ENCODE measurements around the gene RDH16.
"Not testable (repeated sequence)": the region's sequence is repeated elsewhere in the genome, so short reads cannot be mapped to it uniquely, and the experiment has no call there.

Gene RDH16

DNA sequence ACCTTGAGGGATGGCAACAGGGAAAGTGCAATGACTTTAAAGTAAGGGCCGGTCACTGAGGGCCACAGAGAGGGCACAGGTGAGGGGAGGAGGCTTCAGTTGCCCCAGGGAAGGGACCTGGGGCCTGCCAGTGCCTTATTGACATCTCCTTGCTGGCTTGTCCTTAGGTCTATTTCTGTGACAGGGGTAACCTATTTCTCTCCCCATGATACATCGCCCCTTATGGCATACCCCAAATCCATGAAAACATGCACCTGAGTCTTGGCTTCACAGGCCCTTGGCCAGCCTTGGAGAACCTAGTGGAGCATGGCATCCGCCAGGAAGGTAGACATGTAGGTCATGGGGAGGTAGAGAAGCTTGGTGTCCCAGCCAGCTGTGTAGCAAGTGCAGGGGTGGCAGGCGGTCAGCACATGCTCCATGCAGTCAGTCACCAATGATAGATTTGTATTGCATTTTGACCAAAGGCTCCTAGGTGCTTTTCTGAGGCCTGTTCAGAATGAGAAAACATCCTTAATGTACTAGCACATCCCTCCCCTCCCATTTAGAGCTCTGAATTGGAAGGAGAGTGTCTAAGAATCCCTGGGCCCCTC is 23.6 kb upstream of the RDH16 start:
- TF ChIP-seq, protein P1, sequence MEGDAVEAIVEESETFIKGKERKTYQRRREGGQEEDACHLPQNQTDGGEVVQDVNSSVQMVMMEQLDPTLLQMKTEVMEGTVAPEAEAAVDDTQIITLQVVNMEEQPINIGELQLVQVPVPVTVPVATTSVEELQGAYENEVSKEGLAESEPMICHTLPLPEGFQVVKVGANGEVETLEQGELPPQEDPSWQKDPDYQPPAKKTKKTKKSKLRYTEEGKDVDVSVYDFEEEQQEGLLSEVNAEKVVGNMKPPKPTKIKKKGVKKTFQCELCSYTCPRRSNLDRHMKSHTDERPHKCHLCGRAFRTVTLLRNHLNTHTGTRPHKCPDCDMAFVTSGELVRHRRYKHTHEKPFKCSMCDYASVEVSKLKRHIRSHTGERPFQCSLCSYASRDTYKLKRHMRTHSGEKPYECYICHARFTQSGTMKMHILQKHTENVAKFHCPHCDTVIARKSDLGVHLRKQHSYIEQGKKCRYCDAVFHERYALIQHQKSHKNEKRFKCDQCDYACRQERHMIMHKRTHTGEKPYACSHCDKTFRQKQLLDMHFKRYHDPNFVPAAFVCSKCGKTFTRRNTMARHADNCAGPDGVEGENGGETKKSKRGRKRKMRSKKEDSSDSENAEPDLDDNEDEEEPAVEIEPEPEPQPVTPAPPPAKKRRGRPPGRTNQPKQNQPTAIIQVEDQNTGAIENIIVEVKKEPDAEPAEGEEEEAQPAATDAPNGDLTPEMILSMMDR (IDR thresholded peaks at IDR 0.05; ENCODE audit: low read depth, low read length, missing control alignments), result no peak
- H3K4me3 ChIP-seq (ENCODE audit: low read depth, low read length), result no peak overlapping the region
- in situ Hi-C loops (cut with HindIII; ENCODE audit: low sequenced_read_pairs), result no loop called here
- DNase-seq (ENCODE audit: low read depth), result no peak

DNA sequence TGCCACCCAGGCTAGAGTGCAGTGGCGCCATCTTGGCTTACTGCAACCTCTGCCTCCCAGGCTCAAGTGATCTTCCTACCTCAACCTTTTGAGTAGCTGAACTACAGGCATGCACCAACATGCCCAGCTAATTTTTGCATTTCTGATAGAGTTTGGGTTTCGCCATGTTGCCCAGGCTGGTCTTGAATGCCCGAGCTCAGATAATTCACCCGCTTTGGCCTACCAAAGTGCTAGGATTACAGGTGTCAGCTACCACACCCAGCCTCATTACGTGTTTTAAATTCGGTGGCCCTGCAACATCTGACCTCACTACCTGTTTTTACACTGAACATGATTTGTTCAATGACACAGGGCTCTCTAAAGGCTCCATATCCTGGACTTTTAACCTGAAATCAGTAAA is 22.9 kb upstream of the RDH16 start:
- H3K4me3 ChIP-seq (ENCODE audit: low read depth, low read length), result no peak overlapping the region
- in situ Hi-C loops (cut with HindIII; ENCODE audit: low sequenced_read_pairs), result no loop called here
- TF ChIP-seq, protein P1 (IDR thresholded peaks at IDR 0.05; ENCODE audit: low read depth, low read length, missing control alignments), result no peak
- no peak for DNase-seq (ENCODE audit: low read depth)

DNA sequence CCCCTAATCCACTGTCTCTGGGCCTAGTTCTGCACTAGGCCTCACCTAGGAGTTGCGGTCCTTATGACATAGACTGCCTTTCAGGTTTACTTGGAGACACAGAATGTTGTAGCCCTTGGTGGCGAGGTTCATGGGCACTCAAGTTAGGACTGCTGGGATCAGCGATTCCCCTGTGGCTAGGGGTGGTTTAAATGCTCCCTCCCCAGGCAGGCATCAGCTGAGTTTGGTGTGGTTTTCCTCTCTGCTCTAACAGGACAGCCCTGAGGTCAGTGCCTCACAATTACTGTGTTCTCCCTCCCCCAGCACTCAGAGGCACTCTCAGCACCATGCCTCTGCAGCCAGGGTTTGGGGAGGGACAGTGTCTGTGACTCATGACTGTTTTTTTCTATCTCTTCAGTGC is 22.2 kb upstream of the RDH16 start:
- DNase-seq (ENCODE audit: low read depth), result no peak
- TF ChIP-seq, protein P1 (IDR thresholded peaks at IDR 0.05; ENCODE audit: low read depth, low read length, missing control alignments), result no peak
- in situ Hi-C loops (cut with HindIII; ENCODE audit: low sequenced_read_pairs), result no loop called here
- no peak overlapping the region for H3K4me3 ChIP-seq (ENCODE audit: low read depth, low read length)

DNA sequence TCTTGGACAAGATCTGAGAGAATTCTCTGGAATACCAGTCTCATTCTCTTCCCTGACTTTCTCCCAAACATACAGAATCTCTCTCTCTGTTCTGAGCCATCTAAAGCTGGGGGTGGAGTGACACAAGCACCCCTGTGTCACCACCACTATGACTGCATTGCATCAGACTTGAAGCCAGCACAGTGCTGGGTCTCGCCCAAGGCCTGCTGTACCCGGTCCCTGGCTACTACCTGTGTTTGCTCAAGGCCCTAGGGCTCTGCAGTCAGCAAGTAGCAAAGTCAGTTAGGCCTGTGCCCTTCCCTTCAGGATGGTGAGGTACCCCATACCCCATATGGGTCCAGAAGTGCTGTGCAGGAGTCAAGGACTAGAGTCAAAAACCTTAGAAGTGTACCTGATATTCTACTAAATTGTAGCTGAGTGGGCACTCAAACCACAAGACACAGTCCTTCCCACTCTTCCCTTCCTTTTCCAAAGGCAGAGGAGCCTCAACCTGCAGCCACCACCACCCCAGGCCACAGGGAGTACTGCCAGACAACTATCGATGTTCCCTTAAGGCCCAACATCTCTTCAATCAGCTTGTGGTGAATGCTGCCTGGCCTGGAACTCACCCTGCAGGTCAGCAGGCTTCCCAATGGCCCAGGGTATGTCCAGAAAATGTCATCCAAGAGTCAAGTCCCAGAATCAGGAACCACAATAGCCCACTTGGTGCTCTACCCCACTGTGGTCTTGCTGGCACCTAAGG is 21.2 kb upstream of the RDH16 start:
- TF ChIP-seq, protein P1 (IDR thresholded peaks at IDR 0.05; ENCODE audit: low read depth, low read length, missing control alignments), result no peak
- H3K4me3 ChIP-seq (ENCODE audit: low read depth, low read length), result no peak overlapping the region
- in situ Hi-C loops (cut with HindIII; ENCODE audit: low sequenced_read_pairs), result no loop called here
- no peak for DNase-seq (ENCODE audit: low read depth)

DNA sequence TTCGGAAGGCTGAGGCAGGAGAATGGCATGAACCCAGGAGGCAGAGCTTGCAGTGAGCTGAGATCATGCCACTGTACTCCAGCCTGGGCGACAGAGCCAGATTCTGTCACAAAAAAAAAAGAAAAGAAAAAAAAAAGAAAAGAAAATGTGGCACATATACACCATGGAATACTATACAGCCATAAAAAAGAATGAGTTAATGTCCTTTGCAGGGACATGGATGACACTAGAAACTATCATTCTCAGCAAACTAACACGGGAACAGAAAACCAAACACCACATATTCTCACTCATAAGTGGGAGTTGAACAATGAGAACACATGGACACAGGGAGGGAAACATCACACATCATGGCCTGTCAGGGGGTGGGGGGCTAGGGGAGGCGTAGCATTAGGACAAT is 20.0 kb upstream of the RDH16 start:
- in situ Hi-C loops (cut with HindIII; ENCODE audit: low sequenced_read_pairs); H3K4me3 ChIP-seq (ENCODE audit: low read depth, low read length); DNase-seq (ENCODE audit: low read depth): not testable (repeated sequence)

DNA sequence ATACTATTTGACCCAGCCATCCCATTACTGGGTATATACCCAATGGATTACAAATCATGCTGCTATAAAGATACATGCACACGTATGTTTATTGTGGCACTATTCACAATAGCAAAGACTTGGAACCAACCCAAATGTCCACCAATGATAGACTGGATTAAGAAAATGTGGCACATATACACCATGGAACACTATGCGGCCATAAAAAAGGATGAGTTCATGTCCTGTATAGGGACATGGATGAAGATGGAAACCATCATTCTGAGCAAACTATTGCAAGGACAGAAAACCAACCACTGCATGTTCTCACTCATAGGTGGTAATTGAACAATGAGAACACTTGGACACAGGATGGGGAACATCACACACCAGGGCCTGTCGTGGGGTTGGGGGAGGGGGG is 16.8 kb upstream of the RDH16 start:
- in situ Hi-C loops (cut with HindIII; ENCODE audit: low sequenced_read_pairs); H3K4me3 ChIP-seq (ENCODE audit: low read depth, low read length); DNase-seq (ENCODE audit: low read depth): not testable (repeated sequence)

DNA sequence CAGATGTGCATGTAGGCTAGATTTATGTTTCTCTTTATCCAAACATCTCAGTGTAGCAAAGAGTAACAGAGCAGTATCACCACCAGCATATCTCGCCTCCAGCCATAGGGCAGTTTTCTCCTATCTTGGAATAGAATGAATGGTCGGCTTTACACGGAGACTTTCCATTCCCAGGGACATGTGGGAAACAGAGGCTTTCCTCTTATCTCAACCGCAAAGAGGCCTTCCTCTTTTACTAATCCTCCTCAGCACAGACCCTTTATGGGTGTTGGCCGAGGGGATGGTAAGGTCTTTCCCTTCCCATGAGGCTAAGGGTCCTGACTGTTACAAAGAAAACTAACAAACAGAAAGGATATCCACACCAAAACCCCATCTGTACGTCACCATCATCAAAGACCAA is 11.5 kb upstream of the RDH16 start:
- in situ Hi-C loops (cut with HindIII; ENCODE audit: low sequenced_read_pairs); DNase-seq (ENCODE audit: low read depth); H3K4me3 ChIP-seq (ENCODE audit: low read depth, low read length): not testable (repeated sequence)

DNA sequence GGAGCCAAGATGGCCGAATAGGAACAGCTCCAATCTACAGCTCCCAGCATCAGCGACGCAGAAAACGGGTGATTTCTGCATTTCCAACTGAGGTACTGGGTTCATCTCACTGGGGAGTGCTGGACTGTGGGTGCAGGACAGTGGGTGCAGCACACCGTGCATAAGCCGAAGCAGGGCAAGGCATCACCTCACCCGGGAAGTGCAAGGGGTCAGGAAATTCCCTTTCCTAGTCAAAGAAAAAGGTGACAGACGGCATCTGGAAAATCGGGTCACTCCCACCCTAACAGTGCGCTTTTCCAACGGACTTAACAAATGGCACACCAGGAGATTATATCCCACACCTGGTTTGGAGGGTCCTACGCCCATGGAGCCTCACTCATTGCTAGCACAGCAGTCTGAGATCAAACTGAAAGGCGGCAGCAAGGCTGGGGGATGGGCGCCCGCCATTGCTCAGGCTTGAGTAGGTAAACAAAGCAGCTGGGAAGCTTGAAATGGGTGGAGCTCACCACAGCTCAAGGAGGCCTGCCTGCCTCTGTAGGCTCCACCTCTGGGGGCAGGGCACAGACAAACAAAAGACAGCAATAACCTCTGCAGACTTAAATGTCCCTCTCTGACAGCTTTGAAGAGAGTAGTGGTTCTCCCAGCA is 8.7 kb upstream of the RDH16 start:
- DNase-seq (ENCODE audit: low read depth); H3K4me3 ChIP-seq (ENCODE audit: low read depth, low read length); in situ Hi-C loops (cut with HindIII; ENCODE audit: low sequenced_read_pairs): not testable (repeated sequence)

DNA sequence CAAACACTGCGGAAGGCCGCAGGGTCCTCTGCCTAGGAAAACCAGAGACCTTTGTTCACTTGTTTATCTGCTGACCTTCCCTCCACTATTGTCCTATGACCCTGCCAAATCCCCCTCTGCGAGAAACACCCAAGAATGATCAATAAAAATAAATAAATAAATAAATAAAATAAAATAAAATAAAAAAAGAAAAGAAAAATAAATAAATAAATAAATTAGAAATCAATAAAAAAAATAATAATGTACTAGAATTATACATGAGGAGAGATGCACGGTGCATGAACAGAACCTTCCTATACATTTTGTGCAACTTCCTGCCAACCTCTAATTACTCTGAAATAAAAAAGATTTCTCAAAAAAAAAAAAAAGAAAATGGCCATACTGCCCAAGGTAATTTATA is 7.7 kb upstream of the RDH16 start:
- H3K4me3 ChIP-seq (ENCODE audit: low read depth, low read length); in situ Hi-C loops (cut with HindIII; ENCODE audit: low sequenced_read_pairs); DNase-seq (ENCODE audit: low read depth): not testable (repeated sequence)

DNA sequence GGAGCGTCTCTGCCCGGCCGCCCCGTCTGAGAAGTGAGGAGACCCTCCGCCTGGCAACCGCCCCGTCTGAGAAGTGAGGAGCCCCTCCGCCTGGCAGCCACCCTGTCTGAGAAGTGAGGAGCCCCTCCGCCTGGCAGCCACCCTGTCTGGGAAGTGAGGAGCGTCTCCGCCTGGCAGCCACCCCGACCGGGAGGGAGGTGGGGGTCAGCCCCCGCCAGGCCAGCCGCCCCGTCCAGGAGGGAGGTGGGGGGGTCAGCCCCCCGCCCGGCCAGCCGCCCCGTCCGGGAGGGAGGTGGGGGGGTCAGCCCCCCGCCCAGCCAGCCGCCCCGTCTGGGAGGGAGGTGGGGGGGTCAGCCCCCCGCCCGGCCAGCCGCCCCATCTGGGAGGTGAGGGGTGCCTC is 6.1 kb upstream of the RDH16 start:
- DNase-seq (ENCODE audit: low read depth); in situ Hi-C loops (cut with HindIII; ENCODE audit: low sequenced_read_pairs): not testable (repeated sequence)

DNA sequence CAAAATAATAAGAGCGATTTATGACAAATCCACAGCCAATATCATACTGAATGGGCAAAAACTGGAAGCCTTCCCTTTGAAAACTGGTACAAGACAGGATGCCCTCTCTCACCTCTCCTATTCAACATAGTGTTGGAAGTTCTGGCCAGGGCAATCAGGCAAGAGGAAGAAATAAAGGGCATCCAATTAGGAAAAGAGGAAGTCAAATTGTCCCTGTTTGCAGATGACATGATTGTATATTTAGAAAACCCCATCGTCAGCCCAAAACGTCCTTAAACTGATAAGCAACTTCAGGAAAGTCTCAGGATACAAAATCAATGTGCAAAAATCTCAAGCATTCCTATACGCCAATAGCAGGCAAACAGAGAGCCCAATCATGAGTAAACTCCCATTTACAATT is 4.8 kb upstream of the RDH16 start:
- H3K4me3 ChIP-seq (ENCODE audit: low read depth, low read length); DNase-seq (ENCODE audit: low read depth); in situ Hi-C loops (cut with HindIII; ENCODE audit: low sequenced_read_pairs): not testable (repeated sequence)

More for the DNA sequence above, 6.1 kb upstream of the RDH16 start:
- not testable (repeated sequence) for H3K4me3 ChIP-seq (ENCODE audit: low read depth, low read length)
